SK-N-SH treated with all-trans-retinoic acid at 6 μM for 48 hours (cell line): ENCODE measurements around the gene SFXN2.

Experiments used
- PATZ1 ChIP-seq: fragments of 250-450 bp; sonication (Bioruptor Pico); IDR thresholded peaks from 2 replicates; pipeline ENCODE4 v1.8.0; 2020; ENCODE audit warnings: mild to moderate bottlenecking, moderate library complexity, borderline replicate concordance
- TF ChIP-seq, protein P1 (sequence below): fragments of 250-450 bp; sonication (Bioruptor Pico); IDR thresholded peaks from 2 replicates; pipeline ENCODE4 v1.5.0; 2020; ENCODE audit warnings: mild to moderate bottlenecking, moderate library complexity

DNA sequence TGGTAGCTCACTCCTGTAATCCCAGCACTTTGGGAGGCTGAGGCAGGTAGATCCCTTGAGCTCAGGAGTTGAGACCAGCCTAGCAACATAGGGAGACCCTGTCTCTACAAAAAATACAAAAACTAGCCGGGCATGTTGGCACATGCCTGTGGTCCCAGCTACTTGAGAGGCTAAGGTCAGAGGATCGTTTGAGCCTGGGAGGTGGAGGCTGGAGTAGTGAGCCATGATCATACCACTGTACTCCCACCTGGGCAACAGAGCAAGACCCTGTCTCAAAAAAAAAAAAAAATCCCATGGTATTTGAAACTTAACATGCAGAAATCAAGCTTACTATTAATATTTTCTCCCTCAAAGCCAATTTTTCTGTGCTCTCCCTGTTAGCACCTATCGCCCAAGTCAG, 5.9 kb downstream of the SFXN2 start:
- TF ChIP-seq, protein P1, sequence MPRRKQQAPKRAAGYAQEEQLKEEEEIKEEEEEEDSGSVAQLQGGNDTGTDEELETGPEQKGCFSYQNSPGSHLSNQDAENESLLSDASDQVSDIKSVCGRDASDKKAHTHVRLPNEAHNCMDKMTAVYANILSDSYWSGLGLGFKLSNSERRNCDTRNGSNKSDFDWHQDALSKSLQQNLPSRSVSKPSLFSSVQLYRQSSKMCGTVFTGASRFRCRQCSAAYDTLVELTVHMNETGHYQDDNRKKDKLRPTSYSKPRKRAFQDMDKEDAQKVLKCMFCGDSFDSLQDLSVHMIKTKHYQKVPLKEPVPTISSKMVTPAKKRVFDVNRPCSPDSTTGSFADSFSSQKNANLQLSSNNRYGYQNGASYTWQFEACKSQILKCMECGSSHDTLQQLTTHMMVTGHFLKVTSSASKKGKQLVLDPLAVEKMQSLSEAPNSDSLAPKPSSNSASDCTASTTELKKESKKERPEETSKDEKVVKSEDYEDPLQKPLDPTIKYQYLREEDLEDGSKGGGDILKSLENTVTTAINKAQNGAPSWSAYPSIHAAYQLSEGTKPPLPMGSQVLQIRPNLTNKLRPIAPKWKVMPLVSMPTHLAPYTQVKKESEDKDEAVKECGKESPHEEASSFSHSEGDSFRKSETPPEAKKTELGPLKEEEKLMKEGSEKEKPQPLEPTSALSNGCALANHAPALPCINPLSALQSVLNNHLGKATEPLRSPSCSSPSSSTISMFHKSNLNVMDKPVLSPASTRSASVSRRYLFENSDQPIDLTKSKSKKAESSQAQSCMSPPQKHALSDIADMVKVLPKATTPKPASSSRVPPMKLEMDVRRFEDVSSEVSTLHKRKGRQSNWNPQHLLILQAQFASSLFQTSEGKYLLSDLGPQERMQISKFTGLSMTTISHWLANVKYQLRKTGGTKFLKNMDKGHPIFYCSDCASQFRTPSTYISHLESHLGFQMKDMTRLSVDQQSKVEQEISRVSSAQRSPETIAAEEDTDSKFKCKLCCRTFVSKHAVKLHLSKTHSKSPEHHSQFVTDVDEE (CRISPR knock-in tag): no peak
- TF ChIP-seq PATZ1 (CRISPR knock-in tag): no peak
